Testis (tissue), 2 donors: ENCODE data around the gene SEC63.

Experiments
- CTCF ChIP-seq, 3 experiments: fragments of 450-650 bp in 2 of 3; fragments of 200-600 bp in 1 of 3; sonication (generic) in 1 of 3; IDR thresholded peaks; one replicate each; pipeline ENCODE4 v1.5.1; 2016 to 2019; ENCODE audit warnings: antibody characterized with exemption in 3 of 3, mild to moderate bottlenecking in 2 of 3, moderate library complexity in 1 of 3
- POLR2A ChIP-seq: fragments of 450-650 bp; IDR thresholded peaks from one replicate; pipeline ENCODE4 v1.6.1; 2017; ENCODE audit warnings: antibody characterized with exemption, mild to moderate bottlenecking, moderate library complexity

DNA sequence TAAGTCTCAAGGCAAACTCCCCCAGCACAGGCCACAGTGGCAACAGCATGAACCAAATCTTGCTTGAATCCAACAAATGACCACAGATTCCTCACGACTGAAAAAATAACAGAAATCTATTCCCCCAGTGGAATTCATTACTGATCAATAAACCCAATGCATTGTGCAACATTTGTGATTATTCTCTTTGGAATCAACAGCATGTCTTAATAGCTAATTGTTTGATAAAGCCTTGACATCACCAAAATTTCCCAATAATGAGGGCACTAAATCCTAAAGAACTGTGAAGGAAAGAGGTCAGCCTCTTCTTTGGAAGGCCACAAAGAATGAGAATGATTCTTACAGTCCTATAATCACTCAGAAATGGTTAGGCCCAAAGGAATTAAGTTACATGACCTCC, 139.7 kb downstream of the SEC63 start:
- TF ChIP-seq POLR2A (no peak), CTCF (IDR thresholded peaks at IDR 0.05) (no peak)
